HG03354 (cell line): ENCODE measurements around the gene CUEDC1.
A peak's percentile ranks its signal among the peaks of the same experiment; 100 is the strongest.

Source experiments
- ATAC-seq: cut with Tn5 transposase; IDR thresholded peaks from one replicate; pipeline ENCODE4 v1.9.1; 2021; ENCODE audit warnings: mild to moderate bottlenecking; ENCODE audit not compliant: unreplicated experiment, poor library complexity, severe bottlenecking

CUEDC1 gene, protein sequence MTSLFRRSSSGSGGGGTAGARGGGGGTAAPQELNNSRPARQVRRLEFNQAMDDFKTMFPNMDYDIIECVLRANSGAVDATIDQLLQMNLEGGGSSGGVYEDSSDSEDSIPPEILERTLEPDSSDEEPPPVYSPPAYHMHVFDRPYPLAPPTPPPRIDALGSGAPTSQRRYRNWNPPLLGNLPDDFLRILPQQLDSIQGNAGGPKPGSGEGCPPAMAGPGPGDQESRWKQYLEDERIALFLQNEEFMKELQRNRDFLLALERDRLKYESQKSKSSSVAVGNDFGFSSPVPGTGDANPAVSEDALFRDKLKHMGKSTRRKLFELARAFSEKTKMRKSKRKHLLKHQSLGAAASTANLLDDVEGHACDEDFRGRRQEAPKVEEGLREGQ

DNA sequence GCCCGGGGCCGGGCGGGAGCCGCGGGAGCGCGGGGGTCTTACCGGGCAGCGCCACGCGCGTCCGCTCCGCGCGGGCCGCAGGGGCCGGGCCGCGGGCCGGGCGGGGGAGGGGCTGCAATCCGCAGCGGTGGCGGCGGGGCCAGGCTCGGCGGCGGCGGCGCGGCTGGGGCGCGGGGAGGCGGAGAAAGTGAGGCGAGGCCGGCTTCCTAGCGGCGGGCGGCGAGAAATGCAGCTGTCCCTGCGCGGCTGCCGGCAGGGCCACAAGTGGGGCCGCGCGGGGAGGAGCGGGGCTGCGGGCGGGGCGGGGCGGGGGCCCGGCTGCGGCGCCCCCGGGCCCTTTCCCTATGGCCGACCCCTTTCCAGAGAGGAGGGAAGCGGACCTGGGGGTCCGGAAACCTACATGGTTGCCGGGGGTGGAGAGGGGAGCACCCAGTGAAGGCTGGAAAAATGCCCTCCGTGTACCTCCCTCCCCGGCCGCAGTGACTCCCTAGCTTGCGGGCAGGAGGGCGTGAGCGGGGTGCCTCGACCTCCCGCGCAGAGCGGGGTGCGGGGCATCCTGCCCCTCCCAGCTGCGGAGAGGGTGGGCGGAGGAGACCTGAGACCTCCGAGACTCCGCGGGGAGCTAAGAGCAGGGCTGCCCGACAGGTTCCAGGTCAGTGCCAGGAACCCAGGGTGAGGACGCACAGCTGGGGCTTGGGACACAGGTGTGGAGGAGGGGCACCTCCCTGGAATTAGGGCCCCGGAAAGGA is at the start of gene CUEDC1:
Gene CUEDC1, minus strand, starts transcription at position 230 of the 749 bp plus-strand sequence. CDS start 69,848 bp downstream, outside the sequence.
- peak; percentile 61 for ATAC-seq

GRCh38 chr17:58004060-58004459 is 48.8 kb upstream of the CUEDC1 start:
- no peak for ATAC-seq

DNA sequence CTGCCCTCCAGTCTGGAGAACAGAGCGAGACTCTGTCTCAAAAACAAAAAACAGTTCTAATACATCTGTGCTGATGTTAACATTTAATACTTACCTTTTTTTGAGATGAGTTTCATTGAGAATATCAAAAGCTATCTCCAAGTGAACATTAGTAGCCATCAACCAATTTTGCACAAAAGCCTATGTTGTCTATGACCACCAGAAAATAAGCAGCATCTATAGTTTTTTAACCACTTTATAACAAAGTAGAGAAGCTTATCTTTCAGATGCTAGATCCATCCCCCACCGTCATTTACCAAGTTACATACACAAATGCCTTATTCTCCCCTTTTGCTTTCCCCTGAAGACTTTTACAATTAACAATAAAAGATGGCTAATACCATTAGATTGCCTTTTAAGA is 47.8 kb upstream of the CUEDC1 start:
- ATAC-seq: no peak

DNA sequence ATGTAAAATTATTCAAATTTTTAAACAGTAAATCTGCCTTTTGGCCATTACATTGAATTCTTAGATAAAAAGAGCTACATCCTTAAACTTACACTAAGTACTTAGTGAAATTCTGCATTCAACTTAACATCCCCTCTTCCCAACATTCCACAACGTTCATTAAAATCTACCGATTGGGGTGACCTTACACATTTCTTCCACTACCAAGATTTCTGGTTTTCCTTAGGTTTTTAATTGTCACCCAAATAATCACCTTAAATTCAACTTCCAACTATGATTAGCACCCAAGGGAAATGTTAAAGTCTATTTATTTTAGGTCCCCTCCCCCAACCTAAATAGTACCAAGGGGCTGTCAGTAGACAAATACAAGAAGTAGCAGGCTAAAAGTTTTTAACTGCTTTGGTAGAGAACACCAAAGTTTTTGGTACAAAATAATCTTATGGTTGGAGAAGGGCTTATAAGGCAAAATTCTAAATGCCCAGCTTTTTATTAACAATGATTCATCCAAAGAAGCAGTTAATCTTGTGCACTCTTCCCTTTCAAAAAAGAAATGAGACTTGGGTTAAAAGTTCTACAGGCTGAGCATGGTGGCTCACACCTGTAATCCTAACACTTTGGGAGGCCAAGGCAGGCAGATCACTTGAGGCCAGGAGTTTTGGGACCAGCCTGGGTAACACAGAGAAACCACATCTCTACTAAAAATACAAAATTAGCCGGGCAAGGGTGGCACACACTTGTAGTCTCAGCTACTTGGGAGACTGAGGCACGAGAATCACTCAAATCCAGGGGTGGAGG is 47.1 kb upstream of the CUEDC1 start:
- no peak for ATAC-seq

GRCh38 chr17:58001461-58002124 is 46.4 kb upstream of the CUEDC1 start:
- no peak for ATAC-seq

- no peak for ATAC-seq
These were observed 44.3 kb upstream of the CUEDC1 start for GRCh38 chr17:57999496-58000017.

DNA sequence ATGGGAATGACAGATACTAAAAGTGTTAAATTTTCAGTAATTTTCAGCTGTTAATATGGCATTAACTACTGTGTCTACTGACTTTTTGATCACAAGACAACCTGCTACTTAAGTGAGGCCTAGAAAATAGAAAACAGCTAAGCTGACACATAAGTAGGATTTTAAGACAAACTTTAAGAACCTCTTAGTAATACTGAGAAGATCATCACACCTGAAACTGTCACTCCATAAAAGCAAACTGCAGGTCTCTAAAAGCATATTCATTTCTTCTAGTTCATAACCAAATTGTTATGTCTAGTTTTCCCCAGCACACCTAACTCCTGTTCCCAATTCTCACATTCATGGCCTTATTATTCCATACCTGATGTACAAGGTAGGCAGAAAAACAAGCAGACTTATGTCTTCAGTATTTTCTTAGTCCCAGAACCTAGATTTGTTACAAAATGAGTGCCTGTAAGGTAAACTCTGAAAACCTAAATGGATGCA is 43.8 kb upstream of the CUEDC1 start:
- ATAC-seq: no peak

- ATAC-seq: no peak
These were observed 42.0 kb upstream of the CUEDC1 start for GRCh38 chr17:57997085-57997809.

- ATAC-seq: peak; percentile 76
These were observed 40.1 kb upstream of the CUEDC1 start for GRCh38 chr17:57995076-57995956.

- ATAC-seq: no peak
These were observed 39.2 kb upstream of the CUEDC1 start for GRCh38 chr17:57994436-57994835.

DNA sequence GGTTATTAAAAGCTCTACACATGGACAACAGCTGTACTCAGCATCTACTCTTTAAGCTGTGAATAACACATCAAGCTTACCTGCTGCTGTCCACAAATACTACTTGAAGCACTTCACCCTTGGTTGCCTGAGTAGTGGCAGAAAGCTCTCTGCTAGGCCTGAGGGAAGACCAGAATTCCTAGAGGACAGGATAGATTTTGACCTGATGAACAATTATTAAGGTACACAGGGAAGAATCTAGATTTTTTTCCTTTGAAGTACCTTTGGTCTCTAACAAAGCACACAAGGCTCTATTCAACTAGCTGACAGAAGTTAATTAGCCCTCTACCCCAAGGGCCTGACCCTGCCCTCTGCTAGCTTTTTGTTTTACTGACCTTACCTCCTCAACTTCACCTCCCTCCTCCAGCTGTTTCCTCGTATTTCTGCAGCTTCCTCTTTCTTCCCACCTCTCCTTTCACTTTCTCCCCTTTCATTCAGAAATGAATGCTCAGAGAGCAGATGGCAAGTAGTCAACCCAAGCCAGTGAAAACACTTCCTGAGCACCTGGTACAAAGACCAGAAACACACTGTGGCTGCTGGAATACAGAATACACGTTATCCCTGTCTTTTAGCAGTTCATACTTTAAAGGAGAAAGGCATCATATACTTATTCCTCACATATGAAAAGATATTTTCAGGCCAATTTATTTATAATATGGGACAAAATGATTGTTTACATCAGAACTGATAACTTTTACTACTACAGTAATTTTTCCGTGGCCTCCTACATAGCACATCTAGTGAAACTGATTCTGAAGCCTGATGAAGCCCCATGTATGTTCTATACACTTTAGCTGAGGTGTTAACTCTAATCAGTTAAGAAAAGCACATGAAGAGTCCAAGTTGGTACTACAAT is 38.5 kb upstream of the CUEDC1 start:
- ATAC-seq: no peak

- no peak for ATAC-seq
These were observed 36.3 kb upstream of the CUEDC1 start for GRCh38 chr17:57991537-57991936.

GRCh38 chr17:57990037-57990436 is 34.8 kb upstream of the CUEDC1 start:
- no peak for ATAC-seq

- ATAC-seq: peak; percentile 77
These were observed 33.4 kb upstream of the CUEDC1 start for GRCh38 chr17:57988301-57989250.

- peak; percentile 70 for ATAC-seq
These were observed 32.5 kb upstream of the CUEDC1 start, which contains the start of gene VEZF1 for GRCh38 chr17:57987581-57988300. TSS of gene VEZF1 (minus strand) at chr17:57988254. CDS start at chr17:57988111, 143 bp downstream.
